PFSK-1 (cell line): Measurements from ENCODE around the gene MAGI1.

ENCODE experiments used
- FOXP2 ChIP-seq: optimal IDR thresholded peaks from 2 replicates; pipeline ENCODE3; 2011; ENCODE audit warnings: borderline replicate concordance, control low read depth, inconsistent platforms; ENCODE audit not compliant: insufficient read depth; ENCODE audit errors: extremely low read length, extremely low read depth
- POLR2AphosphoS5 ChIP-seq: IDR thresholded peaks from 2 replicates; pipeline ENCODE4 v1.6.1; 2012; ENCODE audit warnings: low read depth, mild to moderate bottlenecking, control low read depth, low read length, moderate library complexity
- REST ChIP-seq, 2 experiments: IDR thresholded peaks; 2 replicates each; pipeline versions ENCODE4 v1.6.1 to v1.8.0; 2011 to 2012; ENCODE audit warnings: low read depth in 2 of 2, low read length in 2 of 2, control low read depth in 1 of 2, inconsistent platforms in 1 of 2, mild to moderate bottlenecking in 1 of 2, moderate library complexity in 1 of 2; ENCODE audit not compliant: insufficient read depth in 1 of 2
- SIN3A ChIP-seq: IDR thresholded peaks from 2 replicates; pipeline ENCODE4 v1.6.1; 2012; ENCODE audit warnings: mild to moderate bottlenecking, low read length, moderate library complexity, borderline replicate concordance; ENCODE audit not compliant: insufficient read depth
- TAF1 ChIP-seq: IDR thresholded peaks from 2 replicates; pipeline ENCODE4 v1.6.1; 2012; ENCODE audit warnings: low read length, control low read depth, borderline replicate concordance; ENCODE audit not compliant: insufficient read depth

GRCh38 chr3:65833761-65834505 is 204.8 kb downstream of the MAGI1 start:
- TF ChIP-seq REST (IDR thresholded peaks at IDR 0.05; ENCODE audit: insufficient read depth in 1 of 2, low read depth in 2 of 2, low read length in 2 of 2) (no peak), POLR2AphosphoS5 (no peak), TAF1 (no peak), SIN3A (no peak), FOXP2 (no peak)
